HG03460 (cell line): ENCODE results near the gene SYT8.
"Not testable (repeated sequence)": the region's sequence is repeated elsewhere in the genome, so short reads cannot be mapped to it uniquely, and the experiment has no call there.

Experiments
- ATAC-seq: cut with Tn5 transposase; IDR thresholded peaks from one replicate; pipeline ENCODE4 v1.9.1; 2021; ENCODE audit not compliant: unreplicated experiment

The SYT8 gene

GRCh38 chr11:1834779-1835670, at the start of gene SYT8:
Gene SYT8 (plus strand): TSS chr11:1834990. CDS start chr11:1835106, 116 bp downstream.
- no peak for ATAC-seq

- no peak for ATAC-seq
These were observed 48.9 kb upstream of the SYT8 start for GRCh38 chr11:1785749-1786413.

GRCh38 chr11:1786466-1786865, 48.3 kb upstream of the SYT8 start:
- no peak for ATAC-seq

- no peak for ATAC-seq
These were observed 42.9 kb upstream of the SYT8 start for GRCh38 chr11:1791912-1792311.

GRCh38 chr11:1792461-1792860, 42.3 kb upstream of the SYT8 start:
- ATAC-seq = no peak

GRCh38 chr11:1793081-1793480, 41.7 kb upstream of the SYT8 start:
- no peak for ATAC-seq

- ATAC-seq = no peak
These were observed 38.3 kb upstream of the SYT8 start for GRCh38 chr11:1796413-1797011.

GRCh38 chr11:1797391-1798125, 37.2 kb upstream of the SYT8 start:
- ATAC-seq = no peak

- ATAC-seq = no peak
These were observed 31.5 kb upstream of the SYT8 start for GRCh38 chr11:1803246-1803645.

GRCh38 chr11:1803835-1804519, 30.8 kb upstream of the SYT8 start:
- not testable (repeated sequence) for ATAC-seq

- ATAC-seq = no peak
These were observed 29.3 kb upstream of the SYT8 start for GRCh38 chr11:1805525-1805924.

- no peak for ATAC-seq
These were observed 27.4 kb upstream of the SYT8 start for GRCh38 chr11:1807264-1807995.

GRCh38 chr11:1810761-1811160, 24.0 kb upstream of the SYT8 start:
- ATAC-seq = no peak

GRCh38 chr11:1812274-1812673, 22.5 kb upstream of the SYT8 start:
- ATAC-seq = no peak

GRCh38 chr11:1812801-1813200, 22.0 kb upstream of the SYT8 start:
- ATAC-seq = no peak

- not testable (repeated sequence) for ATAC-seq
These were observed 21.4 kb upstream of the SYT8 start for GRCh38 chr11:1813356-1813755.

- no peak for ATAC-seq
These were observed 20.1 kb upstream of the SYT8 start for GRCh38 chr11:1814691-1815090.

GRCh38 chr11:1815311-1815710, 19.5 kb upstream of the SYT8 start:
- ATAC-seq = no peak

- no peak for ATAC-seq
These were observed 19.0 kb upstream of the SYT8 start for GRCh38 chr11:1815751-1816150.

GRCh38 chr11:1817000-1817399, 17.8 kb upstream of the SYT8 start:
- no peak for ATAC-seq
